A549 (cell line): ENCODE measurements around the gene BLTP3B. TPM values are rescaled to one million over a fixed set of nuclear protein-coding genes. Genes with fewer than 3 reads are reported as not detected.
A peak's percentile ranks its signal among the peaks of the same experiment; 100 is the strongest.

Source experiments
- ATAC-seq, 2 experiments: fragments of 200-7000 bp in 1 of 2; fragments of >200 bp in 1 of 2; cut with Nextera tagmentation in 1 of 2; cut with Tn5 transposase in 1 of 2; 3 replicates each; pipeline versions ENCODE4 v1.8.0 to v1.9.1; 2018 to 2020; ENCODE audit warnings: mild to moderate bottlenecking in 1 of 2, moderate library complexity in 1 of 2
- CTCF ChIA-PET: fragments of 300-600 bp; sonication (Branson Sonifier 250); formaldehyde crosslinking; extraction: SDS; loops from one replicate; lab custom pipeline; 2021; ENCODE audit warnings: antibody characterized with exemption, inconsistent platforms; lab: Yijun Ruan, JAX
- POLR2A ChIA-PET: fragments of 350-600 bp; formaldehyde crosslinking; extraction: SDS; loops from one replicate; lab custom pipeline; 2021; ENCODE audit warnings: antibody characterized with exemption, inconsistent platforms; lab: Yijun Ruan, JAX
- DNase-seq, 2 experiments: peaks; one replicate each; pipeline versions ENCODE4 v3.0.0 to v3.0.0-alpha.2; 2011 to 2016; ENCODE audit warnings: low read depth in 1 of 2, low spot score in 1 of 2
- FAIRE-seq: peaks from 2 replicates; lab custom pipeline; 2011; peaks lifted over from hg19 to GRCh38; lab: Jason Lieb, UNC
- H3K27ac ChIP-seq, 2 experiments: fragments of >200 bp; sonication (Bioruptor Twin); formaldehyde crosslinking; 3 replicates each; pipeline ENCODE4 v1.5.1; 2016 to 2017
- H3K4me1 ChIP-seq: fragments of >200 bp; sonication (Bioruptor Twin); formaldehyde crosslinking; 3 replicates; pipeline ENCODE4 v1.6.1; 2016
- H3K4me2 ChIP-seq: fragments of >200 bp; sonication (Bioruptor Twin); formaldehyde crosslinking; 3 replicates; pipeline ENCODE4 v1.6.1; 2016
- H3K4me3 ChIP-seq: fragments of >200 bp; sonication (Bioruptor Twin); formaldehyde crosslinking; 3 replicates; pipeline ENCODE4 v1.5.1; 2016
- H3K9me3 ChIP-seq: fragments of >200 bp; sonication (Bioruptor Twin); formaldehyde crosslinking; 3 replicates; pipeline ENCODE4 v1.6.1; 2016
- BHLHE40 ChIP-seq: IDR thresholded peaks from 2 replicates; pipeline ENCODE4 v1.6.1; 2012; ENCODE audit warnings: low read depth, low read length, inconsistent platforms
- EHF ChIP-seq: fragments of 250-450 bp; sonication (Bioruptor Pico); IDR thresholded peaks from 2 replicates; pipeline ENCODE4 v1.5.0; 2020; ENCODE audit warnings: mild to moderate bottlenecking
- FOSL2 ChIP-seq, 2 experiments: fragments of 450-650 bp in 1 of 2; fragments of >200 bp in 1 of 2; sonication (Bioruptor Twin) in 1 of 2; formaldehyde crosslinking; IDR thresholded peaks; 2 replicates each; pipeline versions ENCODE4 v1.5.0 to v1.6.1; 2016 to 2020; ENCODE audit warnings: mild to moderate bottlenecking in 1 of 2, moderate library complexity in 1 of 2
- FOXS1 ChIP-seq: fragments of 250-450 bp; sonication (Bioruptor Pico); IDR thresholded peaks from 2 replicates; pipeline ENCODE4 v1.5.0; 2020; ENCODE audit warnings: mild to moderate bottlenecking, moderate library complexity
- HEYL ChIP-seq: fragments of 250-450 bp; sonication (Bioruptor Pico); IDR thresholded peaks from 2 replicates; pipeline ENCODE4 v1.8.0; 2021; ENCODE audit warnings: mild to moderate bottlenecking, moderate library complexity
- HOXA7 ChIP-seq: fragments of 250-450 bp; sonication (Bioruptor Pico); IDR thresholded peaks from 2 replicates; pipeline ENCODE4 v1.5.0; 2020; ENCODE audit warnings: mild to moderate bottlenecking, moderate library complexity
- HOXB13 ChIP-seq: fragments of 250-450 bp; sonication (Bioruptor Pico); IDR thresholded peaks from 2 replicates; pipeline ENCODE4 v1.5.0; 2020; ENCODE audit warnings: low read depth, mild to moderate bottlenecking, moderate library complexity
- KDM5A ChIP-seq: fragments of 200-600 bp; sonication (generic); IDR thresholded peaks from 2 replicates; pipeline ENCODE4 v1.6.1; 2016; ENCODE audit warnings: antibody characterized with exemption, mild to moderate bottlenecking
- MAFK ChIP-seq: fragments of 450-650 bp; IDR thresholded peaks from 2 replicates; pipeline ENCODE4 v1.6.1; 2014; ENCODE audit not compliant: partially characterized antibody
- RAD21 ChIP-seq, 2 experiments: fragments of >200 bp in 1 of 2; sonication (Bioruptor Twin) in 1 of 2; formaldehyde crosslinking in 1 of 2; IDR thresholded peaks in 1 of 2; conservative IDR thresholded peaks in 1 of 2; 2 replicates in 1 of 2; 3 replicates in 1 of 2; pipeline ENCODE4 v1.6.1; 2012 to 2018; ENCODE audit warnings: inconsistent platforms in 1 of 2
- RNF2 ChIP-seq: fragments of 200-600 bp; sonication (generic); IDR thresholded peaks from 2 replicates; pipeline ENCODE4 v1.6.1; 2016; ENCODE audit warnings: low read depth, mild to moderate bottlenecking, antibody characterized with exemption, moderate library complexity, borderline replicate concordance
- SREBF2 ChIP-seq: fragments of 450-650 bp; IDR thresholded peaks from 2 replicates; pipeline ENCODE4 v1.6.1; 2014; ENCODE audit warnings: mild to moderate bottlenecking, moderate library complexity
- USF2 ChIP-seq: fragments of 450-650 bp; IDR thresholded peaks from 2 replicates; pipeline ENCODE4 v1.6.1; 2014; ENCODE audit warnings: antibody characterized with exemption
- ZFP36 ChIP-seq: fragments of 450-650 bp; IDR thresholded peaks from 2 replicates; pipeline ENCODE4 v1.6.1; 2014; ENCODE audit warnings: borderline replicate concordance; ENCODE audit not compliant: partially characterized antibody
- ZSCAN20 ChIP-seq: fragments of 250-450 bp; sonication (Bioruptor Pico); IDR thresholded peaks from 2 replicates; pipeline ENCODE4 v1.8.0; 2022; ENCODE audit warnings: mild to moderate bottlenecking, moderate library complexity
- WGBS: methylation state at CpG from one replicate; pipeline ENCODE4 v1.1.6; 2017; ENCODE audit errors: missing lambda C conversion rate; 5-methylcytosine and 5-hydroxymethylcytosine counted together
- polyA plus RNA-seq, 4 experiments: library from polyadenylated mRNA; depleted of rRNA in 3 of 4; stranded (reverse); fragments of >200 nt; fragmentation: RNase III in 1 of 4; extraction: RNeasy Plus Mini Kit Qiagen cat#74134 plus additional on column Dnase treatment in 1 of 4; gene quantifications; 2 replicates in 3 of 4; 3 replicates in 1 of 4; pipeline ENCODE4 v1.2.3, GENCODE V29; 2011 to 2017
- TF ChIP-seq, protein P1 (sequence below): IDR thresholded peaks from 2 replicates; pipeline ENCODE4 v1.6.1; 2012
- TF ChIP-seq, protein P2 (sequence below): fragments of >200 bp; sonication (Bioruptor Twin); formaldehyde crosslinking; IDR thresholded peaks from 3 replicates; pipeline ENCODE4 v1.5.1; 2016
- TF ChIP-seq, protein P3 (sequence below): fragments of 150-350 bp; IDR thresholded peaks from 2 replicates; pipeline ENCODE4 v1.6.1; 2014; ENCODE audit warnings: low read depth, mild to moderate bottlenecking, low read length

BLTP3B gene
- polyA plus RNA-seq, 2 of the 4 experiments (the other 2 are of a cell fraction) = 11.2 to 38.8 TPM

- TF ChIP-seq, protein P1, sequence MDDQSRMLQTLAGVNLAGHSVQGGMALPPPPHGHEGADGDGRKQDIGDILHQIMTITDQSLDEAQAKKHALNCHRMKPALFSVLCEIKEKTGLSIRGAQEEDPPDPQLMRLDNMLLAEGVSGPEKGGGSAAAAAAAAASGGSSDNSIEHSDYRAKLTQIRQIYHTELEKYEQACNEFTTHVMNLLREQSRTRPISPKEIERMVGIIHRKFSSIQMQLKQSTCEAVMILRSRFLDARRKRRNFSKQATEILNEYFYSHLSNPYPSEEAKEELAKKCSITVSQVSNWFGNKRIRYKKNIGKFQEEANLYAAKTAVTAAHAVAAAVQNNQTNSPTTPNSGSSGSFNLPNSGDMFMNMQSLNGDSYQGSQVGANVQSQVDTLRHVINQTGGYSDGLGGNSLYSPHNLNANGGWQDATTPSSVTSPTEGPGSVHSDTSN = no peak
- TF ChIP-seq ZSCAN20 (CRISPR knock-in tag) (no peak), BHLHE40 (no peak), HOXA7 (CRISPR knock-in tag) (no peak), USF2 (no peak), RAD21 (conservative IDR thresholded peaks at IDR 0.05 in 1 of 2, IDR thresholded peaks at IDR 0.05 in 1 of 2) (peak in 1 of 2 experiments; percentile 61; a peak in 3 of 5 replicates), HEYL (CRISPR knock-in tag) (no peak), FOXS1 (CRISPR knock-in tag) (no peak), FOSL2 (IDR thresholded peaks at IDR 0.05) (no peak), FOSL2 (CRISPR knock-in tag; IDR thresholded peaks at IDR 0.05) (no peak)
Measured at GRCh38 chr12:100154474-100155247, 12.0 kb upstream of the BLTP3B start (continued).

DNA sequence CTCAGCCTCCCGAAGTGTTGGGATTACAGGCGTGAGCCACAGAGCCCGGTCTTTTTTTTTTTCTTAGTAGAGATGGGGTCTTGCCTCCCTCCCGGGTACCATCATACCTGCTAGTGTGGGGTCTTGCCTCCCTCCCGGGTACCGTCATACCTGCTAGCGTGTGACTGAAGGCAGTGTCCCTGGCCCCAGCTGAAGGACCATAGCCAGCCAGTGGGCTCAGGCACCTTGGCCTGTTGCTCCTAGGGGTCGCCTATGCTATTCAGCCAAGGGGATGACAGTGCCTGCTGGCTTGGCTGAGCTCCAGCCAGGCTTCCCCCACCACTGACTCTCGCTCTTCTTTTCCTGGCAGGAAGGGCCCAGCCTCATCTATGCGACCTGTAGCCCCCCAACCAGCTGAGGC, 10.5 kb upstream of the BLTP3B start:
- WGBS = 82% methylated on average over 10 of the region's 10 CpGs
- H3K4me1 ChIP-seq = no peaks in the 10 kb centered on the region
- no peak for ATAC-seq
- POLR2A ChIA-PET = no interaction called here
- no peak for TF ChIP-seq ZFP36
- TF ChIP-seq MAFK = no peak
- TF ChIP-seq USF2 = no peak
- TF ChIP-seq, protein P2, sequence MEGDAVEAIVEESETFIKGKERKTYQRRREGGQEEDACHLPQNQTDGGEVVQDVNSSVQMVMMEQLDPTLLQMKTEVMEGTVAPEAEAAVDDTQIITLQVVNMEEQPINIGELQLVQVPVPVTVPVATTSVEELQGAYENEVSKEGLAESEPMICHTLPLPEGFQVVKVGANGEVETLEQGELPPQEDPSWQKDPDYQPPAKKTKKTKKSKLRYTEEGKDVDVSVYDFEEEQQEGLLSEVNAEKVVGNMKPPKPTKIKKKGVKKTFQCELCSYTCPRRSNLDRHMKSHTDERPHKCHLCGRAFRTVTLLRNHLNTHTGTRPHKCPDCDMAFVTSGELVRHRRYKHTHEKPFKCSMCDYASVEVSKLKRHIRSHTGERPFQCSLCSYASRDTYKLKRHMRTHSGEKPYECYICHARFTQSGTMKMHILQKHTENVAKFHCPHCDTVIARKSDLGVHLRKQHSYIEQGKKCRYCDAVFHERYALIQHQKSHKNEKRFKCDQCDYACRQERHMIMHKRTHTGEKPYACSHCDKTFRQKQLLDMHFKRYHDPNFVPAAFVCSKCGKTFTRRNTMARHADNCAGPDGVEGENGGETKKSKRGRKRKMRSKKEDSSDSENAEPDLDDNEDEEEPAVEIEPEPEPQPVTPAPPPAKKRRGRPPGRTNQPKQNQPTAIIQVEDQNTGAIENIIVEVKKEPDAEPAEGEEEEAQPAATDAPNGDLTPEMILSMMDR = no peak
- TF ChIP-seq, protein P3, sequence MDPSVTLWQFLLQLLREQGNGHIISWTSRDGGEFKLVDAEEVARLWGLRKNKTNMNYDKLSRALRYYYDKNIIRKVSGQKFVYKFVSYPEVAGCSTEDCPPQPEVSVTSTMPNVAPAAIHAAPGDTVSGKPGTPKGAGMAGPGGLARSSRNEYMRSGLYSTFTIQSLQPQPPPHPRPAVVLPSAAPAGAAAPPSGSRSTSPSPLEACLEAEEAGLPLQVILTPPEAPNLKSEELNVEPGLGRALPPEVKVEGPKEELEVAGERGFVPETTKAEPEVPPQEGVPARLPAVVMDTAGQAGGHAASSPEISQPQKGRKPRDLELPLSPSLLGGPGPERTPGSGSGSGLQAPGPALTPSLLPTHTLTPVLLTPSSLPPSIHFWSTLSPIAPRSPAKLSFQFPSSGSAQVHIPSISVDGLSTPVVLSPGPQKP = no peak
- no peak for TF ChIP-seq KDM5A
- no peak for TF ChIP-seq RNF2
- TF ChIP-seq HOXB13 (CRISPR knock-in tag) = no peak
- TF ChIP-seq SREBF2 = no peak
- TF ChIP-seq EHF (CRISPR knock-in tag) = no peak
- TF ChIP-seq, all 56 proteins: peak for 0
- Histone ChIP-seq H3K4me3 (no peak overlapping the region), H3K4me2 (no peak overlapping the region), H3K9me3 (no peaks in the 10 kb centered on the region), H3K27ac (no peak overlapping the region)
- CTCF ChIA-PET = interaction anchor here (0.6 to 3.4 kb wide), 5 partner anchors 13 to 1513 kb away, joined by 3 to 43 read pairs (median 3); no protein-coding TSS in a partner anchor
- DNase-seq = no peak
- no peak for FAIRE-seq
